M059J (cell line): Measurements from ENCODE around the gene CEP76. TPM values are rescaled to one million over a fixed set of nuclear protein-coding genes. Genes with fewer than 3 reads are reported as not detected.
"Not testable (repeated sequence)": the region's sequence is repeated elsewhere in the genome, so short reads cannot be mapped to it uniquely, and the experiment has no call there.

Source experiments
- DNase-seq: peaks from one replicate; pipeline ENCODE4 v3.0.0-alpha.2; 2012; ENCODE audit warnings: low read depth
- total RNA-seq: library from RNA; depleted of rRNA; stranded (reverse); fragments of >200 nt; shearing (Covaris generic); gene quantifications from 2 replicates; pipeline ENCODE4 v1.2.3, GENCODE V29; 2014; rRNA removed

The CEP76 gene
- total RNA-seq, 1 experiment from 2014 or later: 22.4 TPM

DNA sequence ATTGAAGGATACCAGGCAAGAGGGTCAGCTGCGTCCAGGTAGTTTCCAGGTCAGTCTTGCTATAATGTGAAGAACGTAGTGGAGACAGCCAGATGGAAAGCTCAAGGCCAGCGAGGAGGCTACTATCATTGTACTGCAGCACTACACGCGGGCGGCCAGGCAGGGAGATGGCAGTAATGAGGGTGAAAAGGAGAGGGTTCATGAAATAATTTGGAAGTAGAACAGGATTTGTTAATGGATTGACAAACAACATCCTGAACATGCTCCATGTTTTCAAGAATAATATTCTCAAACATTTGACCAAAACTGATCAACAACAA lies 61.7 kb downstream of the CEP76 start:
- DNase-seq: no peak

DNA sequence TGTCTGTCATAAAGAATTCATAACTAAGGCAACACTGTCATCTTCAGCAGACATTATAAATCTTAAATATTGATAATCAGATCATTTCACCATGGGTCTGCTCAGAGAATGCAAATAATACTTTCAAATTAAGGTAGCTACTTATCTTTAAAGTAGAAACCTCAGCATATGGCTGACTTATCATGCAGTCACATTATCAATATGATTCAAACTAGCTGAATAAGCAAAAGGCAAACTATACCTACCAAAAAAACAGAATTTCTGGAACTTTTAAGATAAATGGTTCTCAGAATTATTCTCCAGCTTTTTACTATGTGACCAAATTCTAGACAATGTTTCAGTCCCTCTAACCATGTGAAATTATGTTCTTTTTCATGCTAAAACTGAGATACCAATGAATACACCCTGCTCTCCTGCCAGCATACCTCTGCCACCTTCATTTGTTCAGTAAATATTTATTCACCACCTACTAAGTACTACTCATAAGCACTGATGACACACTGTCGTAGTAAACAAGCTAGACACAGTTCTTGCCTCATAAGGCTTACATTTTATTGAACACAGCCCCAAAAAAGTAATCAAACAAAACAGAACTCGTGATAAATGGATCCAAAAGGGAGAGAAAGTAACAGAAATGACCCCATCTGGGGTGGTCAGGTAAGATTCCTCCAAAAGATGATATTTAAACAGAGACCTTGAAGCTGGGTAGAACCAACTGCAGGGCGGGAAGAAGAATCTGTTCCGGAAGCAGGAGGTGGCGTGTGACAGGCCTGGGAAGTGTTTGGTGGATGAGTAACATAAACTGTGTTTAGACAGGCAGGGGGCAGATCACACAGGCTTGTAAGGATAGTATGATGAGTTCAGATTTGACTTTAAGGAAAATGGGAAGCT lies 62.3 kb downstream of the CEP76 start:
- peak; percentile 83 for DNase-seq

DNA sequence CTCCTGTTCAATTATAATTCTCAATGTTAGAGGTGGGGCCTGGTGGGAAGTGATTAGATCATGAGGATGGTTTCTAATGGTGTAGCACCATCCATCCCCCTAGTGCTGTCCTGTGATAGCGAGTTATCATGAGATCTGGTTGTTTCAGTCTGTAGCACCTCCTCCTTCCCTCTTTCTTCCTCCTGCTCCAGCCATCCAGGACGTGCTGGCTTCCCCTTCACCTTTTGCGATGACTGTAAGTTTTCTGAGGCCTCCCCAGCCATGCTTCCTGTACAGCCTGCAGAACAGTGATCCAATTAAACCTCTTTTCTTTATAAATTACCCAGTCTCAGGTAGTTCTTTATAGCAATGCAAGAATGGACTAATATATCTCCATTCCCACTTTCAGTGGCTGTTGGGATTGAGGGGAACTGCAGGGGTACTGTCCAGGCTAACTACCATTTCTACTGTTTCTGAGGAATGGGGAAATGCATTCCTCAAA lies 63.8 kb downstream of the CEP76 start:
- no peak for DNase-seq

DNA sequence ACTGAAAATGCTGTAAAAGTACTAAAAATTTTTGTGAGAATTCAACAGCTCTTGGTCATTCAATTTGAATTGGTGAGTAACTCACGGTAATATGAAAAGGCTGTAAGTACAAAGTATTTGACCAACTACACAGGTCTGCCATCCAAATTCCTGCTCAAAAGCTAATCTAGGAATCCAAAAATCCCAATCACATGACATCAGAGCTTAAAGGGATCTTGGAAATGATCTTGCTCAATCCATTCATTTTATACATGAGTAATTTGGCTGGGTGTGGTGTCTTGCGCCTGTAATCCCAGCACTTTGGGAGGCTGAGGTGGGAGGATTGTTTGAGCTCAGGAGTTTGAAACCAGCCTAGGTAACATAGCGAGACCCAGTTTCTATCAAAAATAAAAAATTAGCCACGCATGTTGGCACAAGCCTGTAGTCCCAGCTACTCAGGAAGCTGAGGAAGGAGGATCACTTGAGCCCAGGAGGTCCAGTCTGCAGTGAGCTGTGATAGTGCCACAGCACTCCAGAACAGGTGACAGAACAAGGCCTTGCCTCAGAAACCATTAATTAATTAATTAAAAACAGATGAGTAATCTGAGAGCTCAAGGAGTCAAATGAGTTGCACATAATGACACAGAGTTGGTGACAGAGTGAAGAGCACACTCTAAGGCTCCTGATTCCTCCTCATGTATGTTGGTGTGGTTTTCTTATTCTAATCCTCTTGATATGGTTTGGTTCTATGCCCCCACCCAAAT lies 64.5 kb downstream of the CEP76 start:
- peak; percentile 45 for DNase-seq

DNA sequence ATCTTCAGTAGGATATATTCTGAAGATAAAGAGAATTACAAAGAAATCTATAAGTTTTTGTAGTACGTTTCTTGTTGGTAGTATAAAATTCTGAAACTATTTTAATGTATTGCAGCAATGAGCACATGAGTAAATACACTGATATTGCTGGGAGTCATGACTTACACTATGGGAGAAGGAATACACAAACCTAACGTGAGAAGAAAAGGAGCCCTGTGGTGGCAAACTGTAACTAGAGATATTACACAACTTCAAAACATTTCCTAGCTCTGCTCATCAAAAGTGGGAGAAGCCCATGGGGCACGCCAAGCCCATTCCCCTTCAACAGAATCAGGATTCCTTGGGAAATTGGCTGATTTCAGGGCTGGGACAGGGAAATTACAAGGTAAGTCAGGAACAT lies 65.1 kb downstream of the CEP76 start:
- DNase-seq: no peak

DNA sequence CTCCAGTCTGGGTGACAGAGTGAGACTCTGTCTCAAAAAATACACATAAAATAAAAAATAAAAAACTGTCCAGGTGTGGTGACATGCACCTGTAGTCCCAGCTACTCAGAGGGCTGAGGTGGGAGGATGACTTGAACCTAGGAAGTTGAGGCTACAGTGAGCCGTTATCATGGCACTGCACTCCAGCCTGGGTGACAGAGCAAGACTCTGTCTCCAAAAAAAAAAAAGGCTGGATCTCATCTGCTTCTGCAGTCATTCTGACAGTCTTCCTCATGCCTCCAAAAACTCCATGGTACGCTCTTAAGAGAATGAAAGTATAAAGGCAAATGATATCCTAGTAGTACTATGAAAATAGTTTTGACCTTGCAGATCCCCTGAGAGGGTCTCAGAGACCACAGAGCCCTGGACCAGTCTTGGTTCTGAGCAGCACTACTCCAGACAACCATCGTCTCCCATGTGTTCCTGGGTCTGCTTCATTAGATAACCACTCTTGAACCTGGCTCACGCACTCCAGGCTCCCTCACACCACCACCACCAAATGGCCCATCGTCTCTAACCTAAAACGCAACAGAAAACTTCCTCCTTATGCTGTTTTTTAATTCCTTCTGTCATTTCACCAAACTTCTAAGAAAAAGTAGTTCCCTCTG lies 70.6 kb downstream of the CEP76 start:
- no peak for DNase-seq

DNA sequence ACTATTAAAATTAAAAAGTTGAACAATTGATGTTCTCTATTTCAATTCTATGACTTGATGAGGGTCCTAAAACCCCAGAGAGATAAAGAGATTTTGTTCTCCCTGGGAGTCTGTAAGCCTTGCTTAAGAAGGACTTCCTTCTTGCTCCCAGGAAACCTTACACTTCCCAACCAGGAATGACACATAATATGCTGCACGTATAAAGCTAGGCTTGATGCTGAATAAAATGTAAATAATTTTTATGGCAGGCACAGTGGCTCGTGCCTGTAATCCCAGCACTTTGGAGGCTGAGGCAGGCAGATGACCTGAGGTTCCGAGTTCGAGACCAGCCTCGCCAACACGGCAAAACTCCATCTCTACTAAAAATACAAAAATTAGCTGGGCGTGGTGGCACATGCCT lies 72.4 kb downstream of the CEP76 start:
- peak; percentile 42 for DNase-seq

DNA sequence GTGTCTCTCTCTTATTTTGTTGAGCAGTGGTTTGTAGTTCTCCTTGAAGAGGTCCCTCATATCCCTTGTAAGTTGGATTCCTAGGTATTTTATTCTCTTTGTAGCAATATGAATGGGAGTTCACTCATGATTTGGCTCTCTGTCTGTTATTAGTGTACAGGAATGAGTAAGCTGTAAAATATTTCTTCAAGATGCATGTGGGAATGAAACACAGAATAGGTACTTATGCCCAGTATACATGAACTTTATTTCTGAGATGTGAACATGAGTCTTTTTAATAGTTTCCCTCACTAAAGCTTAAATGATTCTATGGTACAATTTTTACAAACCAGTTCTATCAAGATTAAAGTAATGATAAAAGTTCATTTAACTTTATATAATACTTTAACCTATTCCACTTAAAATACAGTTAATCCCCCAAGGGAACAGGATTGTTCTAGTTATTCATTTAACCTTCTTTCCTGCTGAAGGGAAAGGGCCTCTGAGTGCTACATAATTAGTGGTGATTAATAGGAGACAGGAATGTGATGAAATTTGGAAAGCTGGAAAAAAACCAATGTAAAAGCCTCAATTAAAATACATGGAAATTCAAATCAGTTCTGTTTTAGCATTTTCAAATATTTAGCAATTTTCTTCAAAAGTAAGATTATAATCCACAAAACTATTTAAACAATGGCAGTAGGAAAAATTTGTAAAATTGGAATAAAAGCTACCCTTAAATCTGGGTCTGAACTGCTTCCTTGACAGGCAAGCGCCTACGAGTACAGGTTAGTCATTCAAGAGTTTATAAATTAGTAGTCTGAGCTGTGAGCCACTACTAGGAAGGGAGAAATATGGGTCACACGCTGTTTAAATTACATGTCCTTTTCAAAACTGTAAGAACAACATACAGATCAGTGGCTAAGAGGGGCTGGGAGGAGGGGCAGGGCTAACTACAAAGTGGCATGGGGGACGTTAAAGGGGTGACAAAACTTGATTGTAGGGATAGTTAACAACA lies 73.5 kb downstream of the CEP76 start:
- DNase-seq: peak; percentile 72

DNA sequence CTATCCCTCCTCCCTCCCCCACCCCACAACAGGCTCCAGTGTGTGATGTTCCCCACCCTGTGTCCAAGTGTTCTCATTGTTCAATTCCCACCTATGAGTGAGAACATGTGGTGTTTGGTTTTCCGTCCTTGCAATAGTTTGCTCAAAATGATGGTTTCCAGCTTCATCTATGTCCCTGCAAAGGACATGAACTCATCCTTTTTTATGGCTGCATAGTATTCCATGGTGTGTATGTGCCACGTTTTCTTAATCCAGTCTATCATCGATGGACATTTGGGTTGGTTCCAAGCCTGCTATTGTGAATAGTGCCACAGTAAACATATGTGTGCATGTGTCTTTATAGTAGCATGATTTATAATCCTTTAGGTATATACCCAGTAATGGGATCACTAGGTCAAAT lies 75.3 kb downstream of the CEP76 start:
- not testable (repeated sequence) for DNase-seq

DNA sequence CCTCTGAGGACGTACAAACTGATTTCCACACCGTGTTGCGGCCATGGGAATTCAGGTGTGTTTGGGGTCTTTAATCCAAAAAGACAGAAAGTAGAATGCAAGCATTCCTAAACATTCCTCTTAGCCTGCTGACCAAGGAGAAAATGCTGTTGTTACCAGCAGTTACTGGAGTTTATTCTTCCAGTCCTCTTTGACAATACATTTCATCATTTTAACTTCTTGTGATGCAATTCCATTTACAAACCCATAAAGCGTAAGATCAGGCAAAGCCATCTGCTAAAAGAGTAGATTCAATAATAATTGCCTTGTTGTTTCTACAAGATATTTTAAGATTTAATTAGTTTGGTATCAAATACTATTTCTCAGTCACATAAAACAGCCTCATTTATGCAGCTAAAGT lies 77.3 kb downstream of the CEP76 start:
- no peak for DNase-seq

Other genes starting within 250 kb of the CEP76 start
- 19.1 and 21.2 TPM in 2 replicates for gene SPIRE1, start 44.6 kb downstream of the CEP76 start, total RNA-seq
- 92.3 and 136 TPM in 2 replicates for gene PSMG2, start 319 bp upstream of the CEP76 start, total RNA-seq
- 12.7 and 23.0 TPM in 2 replicates for gene PTPN2, start 181.5 kb upstream of the CEP76 start, total RNA-seq
- 28.0 and 40.9 TPM in 2 replicates for gene SEH1L, start 245.3 kb upstream of the CEP76 start, total RNA-seq